WTC11 (cell line): ENCODE measurements around the gene DONSON. TPM values are rescaled to one million over a fixed set of nuclear protein-coding genes. Genes with fewer than 3 reads are reported as not detected.

ENCODE experiments used
- ATAC-seq: fragments of 200-7000 bp; cut with Tn5 transposase; 2 replicates; pipeline ENCODE4 v1.10.0; 2021; ENCODE audit warnings: mild to moderate bottlenecking, moderate library complexity
- CTCF ChIA-PET: fragments of 300-600 bp; sonication (Branson Sonifier 250); formaldehyde crosslinking; loops from one replicate; lab custom pipeline; 2021; ENCODE audit warnings: antibody characterized with exemption; lab: Charles Lee
- POLR2A ChIA-PET: fragments of 350-600 bp; sonication (Branson Sonifier 250); formaldehyde crosslinking; loops from one replicate; lab custom pipeline; 2021; ENCODE audit warnings: antibody characterized with exemption; lab: Charles Lee
- DNase-seq: peaks from one replicate; pipeline ENCODE4 v3.0.0; 2021; ENCODE audit warnings: low spot score
- H3K27ac Mint-ChIP-seq: 2 replicates; pipeline ENCODE4 v1.8.0; 2021; ENCODE audit warnings: mixed read lengths
- H3K27me3 Mint-ChIP-seq: 2 replicates; pipeline ENCODE4 v1.8.0; 2021; ENCODE audit warnings: low read depth, mild to moderate bottlenecking, moderate library complexity, mixed read lengths
- H3K36me3 Mint-ChIP-seq: 2 replicates; pipeline ENCODE4 v1.8.0; 2021; ENCODE audit warnings: mixed read lengths
- H3K4me1 Mint-ChIP-seq: 2 replicates; pipeline ENCODE4 v1.8.0; 2022; ENCODE audit warnings: mixed read lengths
- H3K4me3 Mint-ChIP-seq: 2 replicates; pipeline ENCODE4 v1.8.0; 2021; ENCODE audit warnings: mild to moderate bottlenecking, moderate library complexity, mixed read lengths
- H3K9me3 Mint-ChIP-seq: 2 replicates; pipeline ENCODE4 v1.8.0; 2021; ENCODE audit warnings: mixed read lengths
- CREM ChIP-seq: sonication (generic); formaldehyde crosslinking; IDR thresholded peaks from 2 replicates; pipeline ENCODE4 v1.8.1; 2022; ENCODE audit warnings: mild to moderate bottlenecking, missing genetic modification reagents, moderate library complexity
- ELF4 ChIP-seq: sonication (generic); formaldehyde crosslinking; IDR thresholded peaks from 2 replicates; pipeline ENCODE4 v1.8.1; 2022; ENCODE audit warnings: low read depth, mild to moderate bottlenecking, moderate library complexity, missing genetic modification reagents
- ETV6 ChIP-seq: sonication (generic); formaldehyde crosslinking; IDR thresholded peaks from 2 replicates; pipeline ENCODE4 v1.8.1; 2022; ENCODE audit warnings: mild to moderate bottlenecking, missing genetic modification reagents
- HMGA2 ChIP-seq: fragments of 250-450 bp; sonication (Bioruptor Pico); IDR thresholded peaks from 2 replicates; pipeline ENCODE4 v1.4.0; 2021; ENCODE audit warnings: mild to moderate bottlenecking, moderate library complexity
- IRF2 ChIP-seq: sonication (generic); formaldehyde crosslinking; IDR thresholded peaks from 2 replicates; pipeline ENCODE4 v1.8.0; 2022; ENCODE audit warnings: low read depth, missing genetic modification reagents, borderline replicate concordance
- NFE2L1 ChIP-seq: sonication (generic); formaldehyde crosslinking; IDR thresholded peaks from 2 replicates; pipeline ENCODE4 v1.8.1; 2023; ENCODE audit warnings: missing genetic modification reagents
- NR2C2 ChIP-seq: sonication (generic); formaldehyde crosslinking; IDR thresholded peaks from 2 replicates; pipeline ENCODE4 v1.8.0; 2022; ENCODE audit warnings: mild to moderate bottlenecking, missing genetic modification reagents
- NR3C1 ChIP-seq: sonication (generic); formaldehyde crosslinking; conservative IDR thresholded peaks from 2 replicates; pipeline ENCODE4 v1.8.1; 2023; ENCODE audit warnings: low read depth, mild to moderate bottlenecking, missing genetic modification reagents
- OVOL2 ChIP-seq: fragments of 250-450 bp; sonication (Bioruptor Pico); IDR thresholded peaks from 2 replicates; pipeline ENCODE4 v1.9.0; 2021; ENCODE audit warnings: mild to moderate bottlenecking, borderline replicate concordance
- TCF7 ChIP-seq: sonication (generic); formaldehyde crosslinking; IDR thresholded peaks from 2 replicates; pipeline ENCODE4 v1.8.0; 2022; ENCODE audit warnings: mild to moderate bottlenecking, low read depth, missing genetic modification reagents, moderate library complexity
- TEAD1 ChIP-seq: sonication (generic); formaldehyde crosslinking; IDR thresholded peaks from 2 replicates; pipeline ENCODE4 v1.8.0; 2022; ENCODE audit warnings: mild to moderate bottlenecking, missing genetic modification reagents
- TEAD4 ChIP-seq: sonication (generic); formaldehyde crosslinking; IDR thresholded peaks from 2 replicates; pipeline ENCODE4 v1.8.0; 2022; ENCODE audit warnings: mild to moderate bottlenecking, missing genetic modification reagents
- ZBTB21 ChIP-seq: sonication (generic); formaldehyde crosslinking; IDR thresholded peaks from 2 replicates; pipeline ENCODE4 v1.8.1; 2023; ENCODE audit warnings: mild to moderate bottlenecking, missing genetic modification reagents, borderline replicate concordance
- ZNF512 ChIP-seq: sonication (generic); formaldehyde crosslinking; IDR thresholded peaks from 2 replicates; pipeline ENCODE4 v1.8.1; 2022; ENCODE audit warnings: missing genetic modification reagents, borderline replicate concordance
- total RNA-seq: library from RNA; stranded (reverse); gene quantifications from 3 replicates; pipeline ENCODE4 v1.2.3, GENCODE V29; 2021
- TF ChIP-seq, protein P1 (sequence below): sonication (generic); formaldehyde crosslinking; IDR thresholded peaks from 2 replicates; pipeline ENCODE4 v1.8.0; 2023; ENCODE audit warnings: missing genetic modification reagents
- TF ChIP-seq, protein P2 (sequence below): fragments of 250-450 bp; sonication (Bioruptor Pico); IDR thresholded peaks from 2 replicates; pipeline ENCODE4 v1.9.0; 2021; ENCODE audit warnings: mild to moderate bottlenecking, borderline replicate concordance
- TF ChIP-seq, protein P3 (sequence below): sonication (generic); formaldehyde crosslinking; IDR thresholded peaks from 2 replicates; pipeline ENCODE4 v1.8.0; 2022; ENCODE audit warnings: missing genetic modification reagents

The DONSON gene
- total RNA-seq, 1 experiment from 2014 or later: 32.2 TPM

GRCh38 chr21:33566514-33566913, 22.0 kb downstream of the DONSON start:
- DNase-seq: no peak
- Mint-ChIP-seq H3K36me3 (peaks cover 37% of the 10 kb centered on the region), H3K27me3 (no peaks in the 10 kb centered on the region), H3K27ac (no peak overlapping the region), H3K4me3 (no peak overlapping the region), H3K4me1 (no peaks in the 10 kb centered on the region), H3K9me3 (no peaks in the 10 kb centered on the region)
- no peak for ATAC-seq
- TF ChIP-seq NR2C2 (CRISPR knock-in tag) (no peak), TCF7 (no peak), ZBTB21 (CRISPR knock-in tag) (no peak), IRF2 (no peak), OVOL2 (CRISPR knock-in tag) (no peak), TEAD4 (CRISPR knock-in tag) (no peak), ELF4 (CRISPR knock-in tag) (no peak), TEAD1 (no peak), NFE2L1 (CRISPR knock-in tag) (no peak), HMGA2 (CRISPR knock-in tag) (no peak), ZNF512 (no peak), ETV6 (CRISPR knock-in tag) (no peak)
- TF ChIP-seq, protein P1, sequence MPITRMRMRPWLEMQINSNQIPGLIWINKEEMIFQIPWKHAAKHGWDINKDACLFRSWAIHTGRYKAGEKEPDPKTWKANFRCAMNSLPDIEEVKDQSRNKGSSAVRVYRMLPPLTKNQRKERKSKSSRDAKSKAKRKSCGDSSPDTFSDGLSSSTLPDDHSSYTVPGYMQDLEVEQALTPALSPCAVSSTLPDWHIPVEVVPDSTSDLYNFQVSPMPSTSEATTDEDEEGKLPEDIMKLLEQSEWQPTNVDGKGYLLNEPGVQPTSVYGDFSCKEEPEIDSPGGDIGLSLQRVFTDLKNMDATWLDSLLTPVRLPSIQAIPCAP (CRISPR knock-in tag): no peak
- TF ChIP-seq, protein P2, sequence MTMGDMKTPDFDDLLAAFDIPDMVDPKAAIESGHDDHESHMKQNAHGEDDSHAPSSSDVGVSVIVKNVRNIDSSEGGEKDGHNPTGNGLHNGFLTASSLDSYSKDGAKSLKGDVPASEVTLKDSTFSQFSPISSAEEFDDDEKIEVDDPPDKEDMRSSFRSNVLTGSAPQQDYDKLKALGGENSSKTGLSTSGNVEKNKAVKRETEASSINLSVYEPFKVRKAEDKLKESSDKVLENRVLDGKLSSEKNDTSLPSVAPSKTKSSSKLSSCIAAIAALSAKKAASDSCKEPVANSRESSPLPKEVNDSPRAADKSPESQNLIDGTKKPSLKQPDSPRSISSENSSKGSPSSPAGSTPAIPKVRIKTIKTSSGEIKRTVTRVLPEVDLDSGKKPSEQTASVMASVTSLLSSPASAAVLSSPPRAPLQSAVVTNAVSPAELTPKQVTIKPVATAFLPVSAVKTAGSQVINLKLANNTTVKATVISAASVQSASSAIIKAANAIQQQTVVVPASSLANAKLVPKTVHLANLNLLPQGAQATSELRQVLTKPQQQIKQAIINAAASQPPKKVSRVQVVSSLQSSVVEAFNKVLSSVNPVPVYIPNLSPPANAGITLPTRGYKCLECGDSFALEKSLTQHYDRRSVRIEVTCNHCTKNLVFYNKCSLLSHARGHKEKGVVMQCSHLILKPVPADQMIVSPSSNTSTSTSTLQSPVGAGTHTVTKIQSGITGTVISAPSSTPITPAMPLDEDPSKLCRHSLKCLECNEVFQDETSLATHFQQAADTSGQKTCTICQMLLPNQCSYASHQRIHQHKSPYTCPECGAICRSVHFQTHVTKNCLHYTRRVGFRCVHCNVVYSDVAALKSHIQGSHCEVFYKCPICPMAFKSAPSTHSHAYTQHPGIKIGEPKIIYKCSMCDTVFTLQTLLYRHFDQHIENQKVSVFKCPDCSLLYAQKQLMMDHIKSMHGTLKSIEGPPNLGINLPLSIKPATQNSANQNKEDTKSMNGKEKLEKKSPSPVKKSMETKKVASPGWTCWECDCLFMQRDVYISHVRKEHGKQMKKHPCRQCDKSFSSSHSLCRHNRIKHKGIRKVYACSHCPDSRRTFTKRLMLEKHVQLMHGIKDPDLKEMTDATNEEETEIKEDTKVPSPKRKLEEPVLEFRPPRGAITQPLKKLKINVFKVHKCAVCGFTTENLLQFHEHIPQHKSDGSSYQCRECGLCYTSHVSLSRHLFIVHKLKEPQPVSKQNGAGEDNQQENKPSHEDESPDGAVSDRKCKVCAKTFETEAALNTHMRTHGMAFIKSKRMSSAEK (CRISPR knock-in tag): no peak
- TF ChIP-seq, protein P3, sequence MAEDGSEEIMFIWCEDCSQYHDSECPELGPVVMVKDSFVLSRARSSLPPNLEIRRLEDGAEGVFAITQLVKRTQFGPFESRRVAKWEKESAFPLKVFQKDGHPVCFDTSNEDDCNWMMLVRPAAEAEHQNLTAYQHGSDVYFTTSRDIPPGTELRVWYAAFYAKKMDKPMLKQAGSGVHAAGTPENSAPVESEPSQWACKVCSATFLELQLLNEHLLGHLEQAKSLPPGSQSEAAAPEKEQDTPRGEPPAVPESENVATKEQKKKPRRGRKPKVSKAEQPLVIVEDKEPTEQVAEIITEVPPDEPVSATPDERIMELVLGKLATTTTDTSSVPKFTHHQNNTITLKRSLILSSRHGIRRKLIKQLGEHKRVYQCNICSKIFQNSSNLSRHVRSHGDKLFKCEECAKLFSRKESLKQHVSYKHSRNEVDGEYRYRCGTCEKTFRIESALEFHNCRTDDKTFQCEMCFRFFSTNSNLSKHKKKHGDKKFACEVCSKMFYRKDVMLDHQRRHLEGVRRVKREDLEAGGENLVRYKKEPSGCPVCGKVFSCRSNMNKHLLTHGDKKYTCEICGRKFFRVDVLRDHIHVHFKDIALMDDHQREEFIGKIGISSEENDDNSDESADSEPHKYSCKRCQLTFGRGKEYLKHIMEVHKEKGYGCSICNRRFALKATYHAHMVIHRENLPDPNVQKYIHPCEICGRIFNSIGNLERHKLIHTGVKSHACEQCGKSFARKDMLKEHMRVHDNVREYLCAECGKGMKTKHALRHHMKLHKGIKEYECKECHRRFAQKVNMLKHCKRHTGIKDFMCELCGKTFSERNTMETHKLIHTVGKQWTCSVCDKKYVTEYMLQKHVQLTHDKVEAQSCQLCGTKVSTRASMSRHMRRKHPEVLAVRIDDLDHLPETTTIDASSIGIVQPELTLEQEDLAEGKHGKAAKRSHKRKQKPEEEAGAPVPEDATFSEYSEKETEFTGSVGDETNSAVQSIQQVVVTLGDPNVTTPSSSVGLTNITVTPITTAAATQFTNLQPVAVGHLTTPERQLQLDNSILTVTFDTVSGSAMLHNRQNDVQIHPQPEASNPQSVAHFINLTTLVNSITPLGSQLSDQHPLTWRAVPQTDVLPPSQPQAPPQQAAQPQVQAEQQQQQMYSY: no peak
- CTCF ChIA-PET: interaction anchor here (1.2 kb wide), 1 partner anchor 40 kb away, joined by 3 read pairs; no protein-coding TSS in a partner anchor
- POLR2A ChIA-PET: no interaction called here

DNA sequence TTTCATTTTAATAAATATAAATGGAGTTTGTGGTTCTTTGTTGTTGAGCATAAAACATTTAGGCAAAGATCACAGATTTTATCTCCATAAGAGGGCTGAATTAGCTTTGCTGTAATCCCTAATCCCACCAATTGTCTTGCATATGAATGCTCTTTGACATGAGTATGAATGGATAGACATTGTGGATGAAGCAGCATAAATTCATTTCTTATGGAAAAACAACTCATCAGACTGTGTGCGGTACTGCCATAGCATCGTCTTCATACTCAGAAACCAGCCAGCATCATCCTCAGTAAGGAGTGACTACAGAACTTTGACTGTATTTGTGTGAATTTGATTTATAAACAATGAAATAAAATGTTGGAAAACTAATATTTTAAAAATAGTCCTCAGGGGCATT, 26.1 kb downstream of the DONSON start:
- Mint-ChIP-seq H3K27me3 (no peaks in the 10 kb centered on the region), H3K4me1 (no peaks in the 10 kb centered on the region), H3K27ac (no peak overlapping the region), H3K4me3 (no peak overlapping the region), H3K9me3 (no peaks in the 10 kb centered on the region), H3K36me3 (peaks cover 51% of the 10 kb centered on the region)
- DNase-seq (no peak), ATAC-seq (no peak)
- TF ChIP-seq CREM (CRISPR knock-in tag): no peak
- no peak for TF ChIP-seq NR3C1 (CRISPR knock-in tag)
- POLR2A ChIA-PET: no interaction called here
- CTCF ChIA-PET: no interaction called here
